ENCODE measurements around the gene CREB5.
"Not testable (repeated sequence)": the region's sequence is repeated elsewhere in the genome, so short reads cannot be mapped to it uniquely, and the experiment has no call there.

The CREB5 gene

GRCh38 chr7:28608237-28608656 lies 195.9 kb downstream of the CREB5 start:
- no peak for DNase-seq (ENCODE audit: low read depth, low spot score)

DNA sequence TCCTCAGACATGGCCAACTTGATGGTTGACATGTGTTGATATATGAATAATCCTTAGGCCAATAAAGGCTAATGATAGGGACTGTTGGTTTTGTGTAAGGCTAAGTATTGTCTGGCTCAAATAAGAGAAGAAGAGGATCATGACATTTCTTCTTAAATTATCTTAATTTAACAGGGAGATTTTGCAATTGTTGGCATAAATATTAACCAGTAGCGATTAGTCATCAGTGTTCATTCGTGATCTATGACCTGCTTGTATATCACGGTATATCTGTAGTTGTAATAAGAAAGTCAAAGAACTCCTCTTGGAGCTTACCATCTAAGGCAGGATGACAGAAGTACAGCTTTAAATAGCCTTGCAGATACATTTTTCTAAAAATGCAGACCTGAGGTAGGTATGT lies 196.4 kb downstream of the CREB5 start:
- DNase-seq (ENCODE audit: low read depth, low spot score): no peak

DNA sequence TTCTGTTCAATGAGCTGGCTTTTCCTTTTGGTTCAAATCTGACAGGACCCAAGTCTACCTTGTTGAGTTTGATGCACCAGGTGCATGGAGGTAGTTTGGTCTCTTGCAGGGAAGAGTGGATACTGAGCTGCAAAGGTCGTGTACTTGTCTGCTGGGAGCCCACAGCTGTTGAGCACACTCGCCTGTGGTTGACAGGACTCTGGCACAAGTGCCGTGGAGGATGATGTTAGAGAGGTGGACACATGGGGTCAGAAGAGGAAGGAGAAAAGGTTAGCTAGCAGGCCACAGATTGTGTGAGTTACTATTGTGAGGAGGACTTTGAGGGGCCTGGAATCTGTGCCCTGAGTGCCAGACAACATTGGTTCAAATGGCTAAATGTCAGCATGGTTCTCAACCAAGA lies 197.3 kb downstream of the CREB5 start:
- no peak for DNase-seq (ENCODE audit: low read depth, low spot score)

GRCh38 chr7:28611399-28611897 lies 199.1 kb downstream of the CREB5 start:
- not testable (repeated sequence) for DNase-seq (ENCODE audit: low read depth, low spot score)

GRCh38 chr7:28613262-28613661 lies 200.9 kb downstream of the CREB5 start:
- no peak for DNase-seq (ENCODE audit: low read depth, low spot score)

DNA sequence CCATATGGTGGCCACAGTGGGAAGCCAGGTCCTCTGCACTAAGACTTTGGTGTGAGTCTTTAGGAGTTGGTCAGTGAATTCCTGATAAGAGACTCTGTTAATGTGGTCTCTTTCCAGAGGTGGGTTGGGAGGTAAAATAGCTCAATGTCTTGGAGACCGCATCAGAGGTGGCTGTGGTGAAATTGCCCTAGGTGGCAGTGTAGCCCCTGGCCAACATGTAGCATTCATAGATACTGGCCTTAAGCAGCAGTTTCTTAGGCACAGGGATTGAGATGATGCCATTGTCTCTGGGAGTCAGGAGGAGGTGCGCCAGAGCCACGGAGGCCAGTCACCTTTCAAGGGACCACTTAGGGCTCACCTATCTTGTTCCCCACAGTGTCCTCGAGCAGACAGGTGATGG lies 202.8 kb downstream of the CREB5 start:
- DNase-seq (ENCODE audit: low read depth, low spot score): peak; percentile 42

DNA sequence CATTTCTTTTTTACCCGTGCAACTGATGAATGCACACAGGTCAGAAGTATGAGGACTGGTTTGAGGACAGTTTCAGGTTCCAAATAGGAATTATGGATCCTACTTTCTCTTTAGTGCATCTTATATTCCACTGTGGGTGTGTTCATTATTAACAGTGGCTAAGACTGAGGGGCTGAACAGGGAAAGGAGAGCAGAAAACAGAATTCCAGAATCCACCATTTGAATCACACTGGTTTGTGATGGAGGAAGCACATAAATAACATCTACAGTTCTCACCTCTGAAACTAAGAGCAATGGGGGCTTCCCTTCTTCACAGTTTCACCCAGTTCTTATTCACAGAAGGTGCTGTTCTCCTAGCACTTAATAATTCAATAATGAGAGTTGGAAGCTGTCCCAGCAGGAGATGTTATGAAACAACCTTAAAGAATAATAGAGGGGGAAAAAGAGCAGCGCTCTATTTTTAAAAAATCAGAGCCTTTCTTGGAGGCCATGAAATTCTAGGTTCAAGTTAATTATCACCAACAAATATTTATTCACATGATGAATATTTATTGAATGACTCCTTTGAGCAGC lies 205.1 kb downstream of the CREB5 start:
- DNase-seq (ENCODE audit: low read depth, low spot score): no peak

DNA sequence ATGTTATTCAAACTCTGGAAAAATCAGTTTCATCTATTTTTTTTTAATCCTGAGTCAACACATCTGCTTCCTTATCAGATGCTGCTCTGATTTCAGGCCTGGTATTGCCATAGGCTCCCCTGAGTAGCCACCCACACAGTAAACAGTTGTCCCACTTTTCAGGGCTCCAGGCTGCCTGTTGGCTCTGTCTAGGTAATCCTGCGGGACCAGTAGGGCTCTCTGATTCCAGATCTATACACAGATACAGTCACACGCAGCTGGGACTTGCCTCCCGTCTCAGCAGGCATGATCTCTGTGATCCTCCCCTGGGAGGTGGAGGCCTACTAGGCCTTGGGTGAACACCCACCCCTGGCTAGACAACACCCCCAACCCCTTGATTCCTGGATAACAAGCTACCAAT lies 206.1 kb downstream of the CREB5 start:
- DNase-seq (ENCODE audit: low read depth, low spot score): no peak

DNA sequence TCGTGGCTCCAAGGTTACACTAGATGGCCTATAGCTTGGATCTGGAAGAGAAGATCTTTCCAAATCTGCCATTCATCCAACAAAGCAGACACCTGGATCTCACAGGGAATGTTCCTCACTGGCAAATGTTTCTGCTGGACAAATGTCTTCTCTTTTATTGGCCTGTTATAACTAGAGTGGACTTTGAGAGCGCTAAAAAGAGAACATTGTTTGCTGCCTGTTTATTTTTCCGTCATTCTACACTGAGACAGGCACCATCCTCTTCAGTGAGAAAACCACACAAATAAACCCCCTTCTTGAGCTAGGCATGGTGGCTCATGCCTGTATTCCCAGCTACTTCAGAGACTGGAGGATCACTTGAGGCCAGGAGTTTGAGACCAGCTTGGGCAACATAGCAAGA lies 206.9 kb downstream of the CREB5 start:
- DNase-seq (ENCODE audit: low read depth, low spot score): no peak

- DNase-seq (ENCODE audit: low read depth, low spot score): no peak
These were observed 209.1 kb downstream of the CREB5 start for GRCh38 chr7:28621369-28621841.

GRCh38 chr7:28623105-28623730 lies 210.9 kb downstream of the CREB5 start:
- DNase-seq (ENCODE audit: low read depth, low spot score): no peak

- no peak for DNase-seq (ENCODE audit: low read depth, low spot score)
These were observed 211.5 kb downstream of the CREB5 start for GRCh38 chr7:28623863-28624262.

DNA sequence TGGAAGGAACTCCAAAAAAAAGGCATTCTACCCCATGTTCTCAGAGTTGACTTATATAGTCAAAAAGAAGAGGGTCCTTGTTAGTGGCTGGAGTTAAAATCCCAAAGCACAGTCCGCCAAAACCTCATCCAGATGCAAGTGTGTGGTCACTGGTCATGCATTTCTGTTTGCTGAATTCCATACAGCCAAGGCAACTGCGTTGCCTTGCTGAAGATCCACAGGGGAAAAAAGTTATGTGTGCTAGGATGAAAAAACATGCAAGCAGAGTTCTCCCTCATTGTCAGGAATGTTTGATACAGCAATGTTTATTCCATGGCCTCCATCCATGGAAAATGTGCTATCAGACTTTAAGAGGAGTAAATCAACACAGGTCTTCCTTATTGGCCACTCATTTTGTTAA lies 213.1 kb downstream of the CREB5 start:
- DNase-seq (ENCODE audit: low read depth, low spot score): no peak

DNA sequence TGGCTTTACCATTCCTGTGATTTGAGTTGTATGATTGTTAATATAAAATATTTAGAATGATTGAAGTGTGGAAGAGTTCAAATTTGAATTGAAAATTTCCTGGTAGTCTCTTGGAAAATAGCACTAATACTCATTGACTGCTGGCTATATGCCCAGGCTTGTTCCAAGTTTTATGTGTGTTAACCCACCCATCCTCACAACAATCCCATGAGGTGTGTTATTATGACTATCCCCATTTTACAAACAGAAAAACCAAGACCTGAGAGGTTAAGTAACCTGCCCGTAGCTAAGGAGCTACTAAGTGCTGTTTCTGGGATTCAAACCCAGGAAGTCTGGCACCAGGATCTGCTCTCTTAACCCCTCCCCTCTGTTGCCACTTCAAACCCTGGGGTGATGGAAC lies 213.9 kb downstream of the CREB5 start:
- DNase-seq (ENCODE audit: low read depth, low spot score): no peak

- peak; percentile 55 for DNase-seq (ENCODE audit: low read depth, low spot score)
These were observed 214.4 kb downstream of the CREB5 start for GRCh38 chr7:28626624-28627262.

GRCh38 chr7:28627263-28627653 lies 214.9 kb downstream of the CREB5 start:
- DNase-seq (ENCODE audit: low read depth, low spot score): no peak

DNA sequence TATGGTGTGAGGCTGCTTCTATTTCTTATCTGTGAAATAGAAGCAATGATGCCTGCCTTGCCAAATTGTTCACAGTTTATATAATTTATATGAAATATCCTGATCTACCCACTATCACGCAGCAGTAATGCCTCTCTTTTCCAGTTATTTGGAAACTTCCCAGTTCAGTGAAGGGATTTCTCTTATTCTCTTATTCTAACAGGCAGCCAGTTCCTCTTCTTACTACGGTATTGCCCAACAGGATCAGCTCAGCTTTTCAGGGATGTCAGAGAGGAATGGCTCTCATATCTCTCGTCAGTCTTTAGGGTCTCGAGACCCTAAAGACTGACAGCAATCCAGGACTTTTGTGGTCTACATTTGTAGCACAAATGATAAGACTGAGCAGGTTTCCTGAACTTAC lies 215.6 kb downstream of the CREB5 start:
- no peak for DNase-seq (ENCODE audit: low read depth, low spot score)

DNA sequence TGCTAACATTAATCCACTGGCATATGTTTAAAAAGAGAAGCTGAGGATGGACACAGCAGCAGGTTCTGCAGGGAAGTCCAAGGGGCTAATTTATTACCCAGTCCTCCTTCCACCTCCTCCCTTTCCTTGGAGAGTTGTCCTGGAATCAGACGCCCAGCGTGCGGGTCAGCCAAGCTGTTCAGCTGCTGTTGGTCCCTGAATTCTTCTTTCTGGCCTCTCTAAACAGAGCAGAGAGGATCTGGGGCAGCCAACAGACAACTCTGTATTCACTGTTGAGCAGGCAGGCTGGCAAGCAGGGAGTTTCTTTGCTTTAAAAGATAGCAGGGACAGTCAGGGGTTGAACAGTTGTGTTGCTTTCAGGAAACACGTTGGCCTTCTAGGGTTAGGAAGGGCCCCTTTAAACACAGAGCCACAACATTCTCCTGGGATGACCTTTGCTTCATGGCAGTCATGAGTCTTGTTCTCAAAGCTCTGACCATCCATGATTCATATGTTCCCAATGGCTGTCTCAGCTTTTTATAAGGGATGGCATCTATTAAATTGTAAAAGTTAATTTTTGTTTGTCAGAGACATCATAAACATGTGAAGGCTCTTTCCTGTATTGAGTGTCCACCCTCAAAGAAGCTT lies 217.0 kb downstream of the CREB5 start:
- no peak for DNase-seq (ENCODE audit: low read depth, low spot score)

- no peak for DNase-seq (ENCODE audit: low read depth, low spot score)
These were observed 218.0 kb downstream of the CREB5 start for GRCh38 chr7:28630350-28630749.

- DNase-seq (ENCODE audit: low read depth, low spot score): no peak
These were observed 219.7 kb downstream of the CREB5 start for GRCh38 chr7:28631995-28632394.

DNA sequence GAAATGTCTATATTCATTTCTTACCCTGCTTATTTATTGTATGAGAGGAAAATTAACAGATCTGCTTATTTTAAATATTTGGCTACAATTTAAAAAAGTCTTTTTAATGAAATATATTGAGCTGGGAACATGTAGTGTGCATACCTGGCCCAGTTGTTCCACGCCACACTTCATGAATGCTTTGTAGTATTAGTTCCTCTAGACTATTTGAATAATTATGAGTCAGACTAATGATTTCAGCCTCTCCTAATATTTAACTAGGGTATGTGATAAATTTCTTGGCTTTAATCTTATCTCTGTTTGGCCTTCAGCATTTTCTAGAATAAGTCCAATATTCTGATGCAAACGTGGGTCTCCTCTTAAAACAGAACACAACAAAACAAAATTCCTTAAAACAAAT lies 226.6 kb downstream of the CREB5 start:
- no peak for DNase-seq (ENCODE audit: low read depth, low spot score)

DNA sequence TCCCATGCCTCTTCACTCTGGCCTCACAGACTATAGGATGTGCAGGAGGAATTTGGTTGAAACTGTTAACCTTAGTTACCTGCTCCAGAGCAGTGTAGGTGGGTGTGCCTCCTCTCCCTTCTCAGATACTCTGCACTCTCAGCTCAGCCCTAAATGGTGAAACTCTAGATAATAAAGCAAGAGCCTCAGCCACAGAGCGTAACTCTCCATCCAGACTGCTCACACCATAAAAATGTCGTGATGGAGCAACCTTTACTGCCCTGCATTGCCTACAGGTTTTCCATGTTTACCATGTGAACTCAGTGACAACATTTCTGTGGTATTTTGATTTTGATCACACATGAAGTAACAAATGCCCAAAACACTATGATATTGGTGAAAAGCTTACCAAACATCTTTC lies 227.7 kb downstream of the CREB5 start:
- no peak for DNase-seq (ENCODE audit: low read depth, low spot score)

Measured in ELF-1 (cell line).